ENCODE results near the gene BRMS1. TPM values are rescaled to one million over a fixed set of nuclear protein-coding genes. Genes with fewer than 3 reads are reported as not detected.
A peak's percentile ranks its signal among the peaks of the same experiment; 100 is the strongest.

Gene BRMS1
- total RNA-seq, 2 experiments from 2014 or later, result 47.5 to 48.8 TPM

DNA sequence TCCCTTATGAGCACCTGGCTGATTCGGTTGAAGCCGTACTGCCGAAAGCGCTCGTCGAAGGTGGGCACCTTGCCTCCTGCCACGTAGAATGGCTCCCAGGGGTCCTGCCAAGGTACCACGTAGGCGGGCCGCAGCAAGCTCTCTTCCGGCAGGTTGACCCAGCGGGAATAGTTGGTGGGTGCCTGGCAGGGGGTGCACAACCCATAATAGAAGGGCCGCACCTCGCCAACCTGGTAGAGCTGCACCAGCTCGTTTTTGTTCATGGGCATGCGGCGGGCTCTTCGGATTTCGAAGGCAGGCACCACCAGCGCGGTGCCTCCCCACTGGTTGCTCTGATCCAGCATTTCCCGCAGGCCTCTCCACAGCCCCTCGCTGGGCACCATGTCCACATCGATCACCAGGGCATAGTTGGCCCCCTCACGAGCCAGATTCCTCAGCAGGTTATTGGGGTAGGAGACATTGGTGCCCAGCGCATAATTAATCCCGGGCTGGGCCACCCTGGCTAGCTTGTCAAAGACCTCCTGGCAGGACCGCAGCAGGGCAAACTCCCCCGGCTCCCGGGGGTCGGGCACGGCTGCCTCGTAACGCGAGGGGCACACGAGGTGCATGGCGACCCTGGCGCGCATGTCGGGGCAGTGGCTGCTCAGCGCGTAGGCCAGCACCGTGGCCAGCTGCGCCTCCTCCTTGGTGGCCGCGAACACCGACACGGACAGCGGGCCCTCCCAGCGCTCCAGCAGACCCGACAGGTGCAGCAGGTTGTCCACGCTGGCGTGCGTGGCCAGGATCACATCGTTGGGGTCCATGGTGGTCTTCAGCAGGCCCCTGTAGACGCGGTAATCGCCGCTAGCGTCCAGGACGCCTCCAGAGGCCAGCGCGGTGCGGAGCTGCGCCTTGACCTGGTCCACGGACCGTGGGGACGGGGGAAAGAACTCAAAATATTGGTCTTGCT is 1.8 kb upstream of the BRMS1 start:
- Mint-ChIP-seq H3K27ac (peak overlapping the region; percentile 51), H3K4me1 (peaks cover 36% of the 10 kb centered on the region)

DNA sequence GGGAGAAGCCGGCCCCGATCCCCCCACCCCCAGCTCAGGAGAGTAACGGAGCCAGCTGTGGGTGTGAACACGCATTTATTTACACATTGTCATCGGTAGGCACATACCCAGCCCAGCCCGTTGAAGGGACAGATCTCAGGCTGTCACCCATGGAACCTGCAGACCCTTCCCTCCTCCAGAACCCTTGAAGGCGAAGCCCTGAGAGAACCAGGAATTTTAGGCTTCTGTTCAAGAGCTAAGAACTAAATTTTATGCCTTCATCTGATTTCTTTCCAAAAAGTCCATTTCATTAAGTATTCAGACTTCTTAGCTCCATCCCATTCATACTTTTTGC is 379 bp upstream of the BRMS1 start:
- H3K27ac Mint-ChIP-seq, result peak overlapping the region; percentile 90
- H3K36me3 Mint-ChIP-seq, result peaks cover 11% of the 10 kb centered on the region
- peaks cover 7% of the 10 kb centered on the region for H3K27me3 Mint-ChIP-seq
- H3K4me3 Mint-ChIP-seq, result peak overlapping the region; percentile 93
- H3K9me3 Mint-ChIP-seq, result peaks cover 2% of the 10 kb centered on the region
- no peak for DNase-seq
- H3K4me1 Mint-ChIP-seq, result peaks cover 36% of the 10 kb centered on the region

More for the DNA sequence above, 1.8 kb upstream of the BRMS1 start:
- H3K36me3 Mint-ChIP-seq, result peaks cover 9% of the 10 kb centered on the region
- peak overlapping the region; percentile 93 for H3K4me3 Mint-ChIP-seq
- H3K9me3 Mint-ChIP-seq, result peaks cover 2% of the 10 kb centered on the region
- peaks cover 7% of the 10 kb centered on the region for H3K27me3 Mint-ChIP-seq
- no peak for DNase-seq

DNA sequence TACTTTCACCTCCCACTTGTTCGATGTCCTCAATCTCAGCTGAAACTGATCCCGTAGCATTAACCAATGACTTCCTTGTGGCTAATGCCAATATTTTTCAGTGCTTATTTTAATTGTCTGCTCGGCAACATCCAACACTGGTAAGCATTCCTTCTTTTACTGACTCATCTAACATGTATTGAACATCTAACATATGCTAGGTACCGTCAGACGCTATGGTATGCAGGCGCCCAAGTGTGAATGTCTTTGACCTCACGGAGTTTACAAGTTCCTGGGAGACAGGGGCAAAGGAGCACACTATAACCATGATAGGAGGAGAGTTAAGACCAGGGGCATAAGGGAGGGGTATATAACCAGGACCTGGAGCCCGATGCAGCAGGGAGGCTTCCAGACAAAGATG is 1.7 kb downstream of the BRMS1 start:
- no peak for DNase-seq
- Mint-ChIP-seq H3K4me3 (peak overlapping the region; percentile 93), H3K27me3 (peaks cover 5% of the 10 kb centered on the region), H3K4me1 (peaks cover 34% of the 10 kb centered on the region), H3K9me3 (peaks cover 2% of the 10 kb centered on the region), H3K27ac (no peak overlapping the region), H3K36me3 (peaks cover 14% of the 10 kb centered on the region)

DNA sequence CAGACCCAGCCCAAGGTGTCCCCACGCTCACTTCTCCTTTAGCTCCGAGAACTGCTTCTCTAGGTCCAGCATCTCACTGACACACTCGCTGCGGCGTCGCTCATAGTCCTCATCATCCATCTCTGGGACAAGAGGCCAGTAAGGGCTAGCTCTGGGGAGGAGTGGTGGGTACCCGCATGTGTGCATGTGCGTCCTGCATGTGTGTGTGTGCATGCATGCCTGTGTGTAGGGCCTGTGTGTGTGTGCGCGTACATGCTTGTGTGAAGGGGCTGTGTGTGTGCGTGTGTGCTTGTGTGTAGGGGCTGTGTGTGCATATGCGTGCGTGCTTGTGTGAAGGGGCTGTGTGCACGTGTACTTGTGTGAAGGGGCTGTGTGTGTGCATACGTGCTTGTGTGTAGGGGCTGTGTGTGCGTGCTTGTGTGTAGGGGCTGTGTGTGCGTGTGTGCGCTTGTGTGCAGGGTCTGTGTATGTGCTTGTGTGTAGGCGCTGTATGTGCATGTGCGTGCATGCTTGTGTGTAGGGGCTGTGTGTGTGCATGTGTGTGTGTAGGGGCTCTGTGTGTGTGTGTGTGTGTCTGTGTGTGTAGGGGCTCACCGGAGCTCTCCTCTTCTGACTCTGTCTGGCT is 3.3 kb downstream of the BRMS1 start:
- Mint-ChIP-seq H3K36me3 (peaks cover 10% of the 10 kb centered on the region), H3K27me3 (no peaks in the 10 kb centered on the region), H3K9me3 (no peaks in the 10 kb centered on the region), H3K27ac (no peak overlapping the region), H3K4me1 (peaks cover 45% of the 10 kb centered on the region), H3K4me3 (no peak overlapping the region)
- no peak for DNase-seq

DNA sequence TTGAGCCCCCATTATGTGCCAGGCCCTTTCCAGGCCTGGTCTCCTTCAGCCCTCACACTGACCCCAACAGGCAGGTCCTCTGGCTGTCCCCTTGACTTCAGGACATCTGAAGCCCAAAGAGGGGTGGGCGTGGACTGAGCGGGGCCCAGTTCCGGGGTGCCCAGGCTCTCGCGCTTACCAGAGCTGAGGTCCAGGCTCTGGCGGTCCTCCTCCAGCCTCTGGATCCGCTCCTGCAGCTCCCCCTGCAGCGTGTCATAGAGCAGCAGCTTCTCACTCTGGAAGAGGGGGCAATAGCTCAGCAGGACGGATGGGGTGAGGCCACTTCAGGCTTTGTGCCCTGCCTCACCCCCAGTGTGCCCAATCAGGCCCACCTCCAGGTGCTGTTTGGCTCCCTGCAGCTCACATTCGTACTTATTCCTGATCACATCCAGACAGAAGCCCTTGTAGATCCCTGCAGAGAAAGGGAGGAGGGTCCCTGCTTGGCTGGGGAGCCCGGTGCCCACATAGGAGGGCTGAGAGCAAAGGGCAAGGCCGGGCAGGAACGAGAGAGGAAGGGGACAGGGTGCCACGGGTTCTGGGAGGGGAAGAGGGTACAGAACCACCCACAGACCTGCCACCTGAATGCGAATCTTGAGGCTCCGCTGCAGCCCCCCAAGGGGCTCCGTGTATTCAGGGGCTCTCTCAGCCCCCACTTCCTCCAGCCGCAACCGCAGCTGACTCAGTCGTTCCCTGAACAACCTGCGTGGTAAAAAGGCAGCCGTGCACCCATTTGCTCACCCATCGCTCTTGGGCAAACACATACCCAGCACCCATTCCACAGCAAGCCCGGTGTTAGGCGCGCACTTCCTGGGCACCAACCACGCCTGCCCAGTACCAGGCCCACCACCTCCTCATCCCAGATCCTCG is 4.1 kb downstream of the BRMS1 start:
- Mint-ChIP-seq H3K9me3 (no peaks in the 10 kb centered on the region), H3K27me3 (no peaks in the 10 kb centered on the region), H3K4me1 (peaks cover 44% of the 10 kb centered on the region), H3K4me3 (no peak overlapping the region), H3K36me3 (peaks cover 10% of the 10 kb centered on the region), H3K27ac (no peak overlapping the region)
- no peak for DNase-seq

DNA sequence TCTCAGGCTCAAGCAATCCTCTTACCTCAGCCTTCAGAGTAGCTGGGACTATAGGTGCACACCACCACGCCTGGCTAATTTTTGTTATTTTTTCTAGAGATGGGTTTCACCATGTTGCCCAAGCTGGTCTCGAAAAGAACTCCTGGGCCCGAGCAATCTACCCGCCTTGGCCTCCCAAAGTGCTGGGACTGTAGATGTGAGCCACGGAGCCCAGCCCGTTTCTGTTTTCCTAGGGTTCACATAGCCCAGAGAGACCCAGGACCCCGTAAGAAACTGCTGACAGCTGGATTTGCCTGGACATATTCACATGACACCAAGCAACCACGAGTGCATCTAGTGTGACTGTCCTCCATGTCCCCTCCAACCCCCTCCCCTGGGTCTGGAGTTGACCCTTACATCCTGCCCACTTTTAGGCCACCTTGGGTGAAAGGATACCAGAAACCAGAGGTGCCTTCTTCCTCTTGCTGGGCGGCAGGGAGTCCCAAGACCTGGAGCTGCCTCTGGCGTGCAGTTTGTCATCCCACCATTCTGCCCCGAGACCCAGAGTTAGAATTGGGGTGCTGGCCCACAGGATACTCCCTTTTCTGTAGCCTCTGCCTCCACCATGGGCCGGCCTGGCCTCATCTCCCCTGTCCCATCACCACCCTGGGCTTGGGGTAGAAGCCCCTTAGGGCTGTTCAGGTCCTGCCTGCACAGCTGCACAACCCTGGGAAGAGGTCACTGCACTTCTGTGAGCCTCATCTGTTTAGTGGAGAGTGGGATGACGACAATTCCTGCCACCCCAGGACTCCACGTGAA is 5.0 kb downstream of the BRMS1 start:
- DNase-seq, result no peak
- Mint-ChIP-seq H3K9me3 (no peaks in the 10 kb centered on the region), H3K4me3 (no peak overlapping the region), H3K27me3 (no peaks in the 10 kb centered on the region), H3K36me3 (peaks cover 10% of the 10 kb centered on the region), H3K27ac (no peak overlapping the region), H3K4me1 (peaks cover 40% of the 10 kb centered on the region)

DNA sequence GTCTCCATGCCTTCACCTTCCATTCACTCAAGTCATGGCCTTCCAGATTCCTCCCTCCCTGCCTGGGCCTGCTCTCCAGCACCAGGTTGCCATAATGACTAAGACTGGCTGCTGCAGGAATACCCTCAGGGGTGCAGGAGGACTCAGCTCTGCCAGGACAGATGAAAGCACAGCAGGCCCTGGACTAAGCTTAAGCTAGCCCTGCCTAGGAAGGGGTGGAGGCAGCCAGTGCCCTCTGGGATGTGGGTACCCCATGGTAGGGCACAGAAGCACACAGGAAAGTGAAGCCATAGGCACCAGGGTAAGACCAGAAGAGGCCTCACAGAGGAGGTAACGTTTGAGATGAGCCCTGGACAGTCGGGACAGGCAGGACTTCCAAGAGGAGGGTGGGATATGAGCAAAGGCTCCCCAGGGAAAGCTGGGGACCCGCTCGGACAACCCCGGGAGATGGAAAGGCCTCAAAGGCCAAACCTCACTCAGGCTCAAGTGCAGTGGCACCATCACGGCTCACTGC is 5.7 kb downstream of the BRMS1 start:
- DNase-seq, result no peak
- no peaks in the 10 kb centered on the region for H3K27me3 Mint-ChIP-seq
- no peaks in the 10 kb centered on the region for H3K9me3 Mint-ChIP-seq

DNA sequence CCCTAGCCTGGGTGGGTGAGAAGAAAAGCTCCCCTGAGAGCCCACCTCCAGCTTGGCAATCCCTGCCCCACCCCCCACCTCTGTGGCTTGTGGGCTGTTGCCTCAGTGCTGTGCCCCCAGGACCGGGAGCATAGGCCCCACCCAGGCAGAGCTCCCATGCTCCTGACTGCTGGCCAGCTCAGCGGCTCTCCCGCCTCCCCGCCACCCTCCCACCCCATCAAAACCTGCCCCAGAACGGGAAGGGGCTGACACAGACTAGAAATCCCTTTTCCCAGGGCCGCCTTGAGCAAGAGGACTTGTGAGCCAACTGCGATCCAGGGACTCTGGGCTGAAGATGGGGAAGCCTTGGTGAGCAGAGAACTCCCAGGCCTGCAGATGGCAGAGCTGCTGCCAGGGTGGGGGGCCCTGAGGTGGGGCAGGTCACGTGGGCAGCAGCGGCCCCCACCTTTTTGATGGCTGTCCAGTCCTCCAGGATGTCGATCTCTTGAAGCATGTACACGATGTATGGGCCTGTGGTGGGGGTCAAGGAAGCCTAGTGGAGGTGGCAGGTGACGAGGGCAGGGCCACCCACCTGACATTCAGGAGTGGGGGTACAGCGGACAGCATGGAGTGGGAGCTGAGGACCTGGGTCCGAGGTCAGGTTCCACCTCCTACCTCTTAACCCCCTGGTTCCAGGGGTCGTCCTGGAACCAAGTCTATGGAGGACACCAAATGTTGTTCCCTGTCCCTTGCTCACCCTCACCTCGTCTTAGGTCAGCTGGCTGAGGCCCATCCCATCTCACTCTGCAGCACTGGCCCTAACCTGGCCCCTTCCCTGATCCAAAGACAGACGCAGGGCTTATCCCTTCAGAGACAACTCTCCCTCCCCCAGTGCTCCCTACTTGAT is 6.4 kb downstream of the BRMS1 start:
- DNase-seq, result no peak
- no peaks in the 10 kb centered on the region for H3K27me3 Mint-ChIP-seq
- H3K36me3 Mint-ChIP-seq, result peaks cover 8% of the 10 kb centered on the region
- peak overlapping the region; percentile 30 for H3K27ac Mint-ChIP-seq
- no peaks in the 10 kb centered on the region for H3K9me3 Mint-ChIP-seq
- H3K4me1 Mint-ChIP-seq, result peaks cover 35% of the 10 kb centered on the region
- no peak overlapping the region for H3K4me3 Mint-ChIP-seq

More for the DNA sequence above, 5.7 kb downstream of the BRMS1 start:
- Mint-ChIP-seq H3K27ac (no peak overlapping the region), H3K4me1 (peaks cover 40% of the 10 kb centered on the region), H3K4me3 (no peak overlapping the region), H3K36me3 (peaks cover 8% of the 10 kb centered on the region)

DNA sequence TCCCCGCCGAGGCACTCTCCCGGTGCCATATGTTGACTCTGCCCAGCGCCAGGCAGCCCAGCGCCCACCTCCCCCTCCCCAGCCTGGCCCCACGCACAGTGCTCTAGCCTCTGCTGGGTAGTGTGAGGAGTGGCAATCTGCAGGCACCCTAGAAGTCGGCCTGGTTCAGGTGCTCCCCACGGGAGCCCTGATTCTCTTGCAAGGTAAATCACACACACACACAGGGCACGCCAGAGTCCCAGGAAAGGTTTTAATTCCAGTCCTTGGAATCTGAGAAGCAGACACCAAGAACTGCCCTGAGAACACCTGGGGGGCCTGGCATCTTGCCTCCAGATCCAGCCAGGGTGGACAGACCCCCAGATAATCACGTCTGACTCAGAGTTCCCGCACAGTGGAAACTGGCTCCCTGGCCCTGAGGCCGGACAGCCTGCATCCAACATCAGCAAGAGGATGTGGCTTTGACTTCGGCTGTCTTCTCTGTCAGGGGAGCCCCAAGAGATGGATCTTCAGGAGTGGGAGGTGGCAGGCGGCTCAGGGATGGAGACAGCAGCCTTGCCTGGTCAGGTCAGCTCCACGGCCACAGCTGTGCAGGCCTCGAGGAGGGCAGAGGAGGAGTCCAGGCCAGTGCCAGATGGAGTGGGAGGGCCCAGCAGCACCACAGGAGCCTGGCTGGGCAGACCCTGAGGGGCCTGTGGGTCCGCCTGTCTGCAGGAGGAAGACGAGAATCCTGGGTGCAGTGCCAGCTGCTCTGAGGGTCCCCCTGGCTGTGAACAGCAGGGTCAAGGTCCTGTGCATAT is 7.6 kb downstream of the BRMS1 start:
- Mint-ChIP-seq H3K4me1 (peaks cover 27% of the 10 kb centered on the region), H3K9me3 (no peaks in the 10 kb centered on the region), H3K36me3 (peaks cover 8% of the 10 kb centered on the region), H3K27ac (peak overlapping the region; percentile 83), H3K4me3 (peak overlapping the region; percentile 78), H3K27me3 (no peaks in the 10 kb centered on the region)
- DNase-seq, result no peak

DNA sequence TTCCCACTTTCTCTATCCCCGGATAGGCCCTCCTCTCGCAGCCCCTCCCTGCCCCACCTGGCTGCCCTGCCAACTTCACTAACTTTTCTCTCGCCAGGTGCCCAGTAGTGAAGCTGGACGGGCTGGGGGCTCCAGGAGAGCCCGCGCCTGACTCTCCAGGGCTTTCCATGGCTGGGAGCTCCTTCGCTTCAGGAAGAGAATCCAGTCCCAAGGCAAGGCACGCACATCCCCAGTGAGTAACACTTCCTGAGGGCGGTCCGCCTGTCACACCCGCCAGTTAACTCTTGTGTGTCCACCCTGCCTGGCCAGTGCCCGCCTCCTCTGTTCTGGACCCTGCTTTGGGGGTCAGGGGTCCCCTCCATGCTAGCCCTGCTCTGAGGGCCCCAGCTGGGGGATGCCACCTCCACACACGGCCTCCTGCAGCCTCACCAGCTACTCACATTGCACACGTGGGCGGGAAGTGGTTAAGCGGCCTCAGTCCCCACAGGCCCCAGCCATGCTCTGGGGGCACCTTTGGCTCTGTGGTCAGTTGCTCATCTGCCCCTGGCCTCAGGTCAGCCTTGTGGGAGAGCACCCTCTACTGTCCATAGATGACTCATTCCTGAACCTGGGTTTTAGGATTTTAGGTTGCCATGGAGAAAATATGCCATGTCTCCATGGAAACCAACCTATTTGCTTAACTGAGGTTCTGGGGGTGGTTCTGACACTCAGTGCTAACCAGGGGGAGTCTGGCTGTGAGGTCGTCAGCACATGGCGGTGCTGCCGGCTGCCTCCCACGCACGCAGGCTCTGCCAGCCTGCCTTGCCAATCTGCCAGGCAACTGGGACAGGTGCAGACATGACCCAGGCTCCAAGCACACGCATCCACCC is 8.4 kb downstream of the BRMS1 start, which contains the start of gene RIN1:
Gene RIN1, minus strand, starts transcription at position 201 of the 869 bp plus-strand sequence. Its CDS starts 32 bp downstream, at position 169.
- H3K4me1 Mint-ChIP-seq, result peaks cover 27% of the 10 kb centered on the region

DNA sequence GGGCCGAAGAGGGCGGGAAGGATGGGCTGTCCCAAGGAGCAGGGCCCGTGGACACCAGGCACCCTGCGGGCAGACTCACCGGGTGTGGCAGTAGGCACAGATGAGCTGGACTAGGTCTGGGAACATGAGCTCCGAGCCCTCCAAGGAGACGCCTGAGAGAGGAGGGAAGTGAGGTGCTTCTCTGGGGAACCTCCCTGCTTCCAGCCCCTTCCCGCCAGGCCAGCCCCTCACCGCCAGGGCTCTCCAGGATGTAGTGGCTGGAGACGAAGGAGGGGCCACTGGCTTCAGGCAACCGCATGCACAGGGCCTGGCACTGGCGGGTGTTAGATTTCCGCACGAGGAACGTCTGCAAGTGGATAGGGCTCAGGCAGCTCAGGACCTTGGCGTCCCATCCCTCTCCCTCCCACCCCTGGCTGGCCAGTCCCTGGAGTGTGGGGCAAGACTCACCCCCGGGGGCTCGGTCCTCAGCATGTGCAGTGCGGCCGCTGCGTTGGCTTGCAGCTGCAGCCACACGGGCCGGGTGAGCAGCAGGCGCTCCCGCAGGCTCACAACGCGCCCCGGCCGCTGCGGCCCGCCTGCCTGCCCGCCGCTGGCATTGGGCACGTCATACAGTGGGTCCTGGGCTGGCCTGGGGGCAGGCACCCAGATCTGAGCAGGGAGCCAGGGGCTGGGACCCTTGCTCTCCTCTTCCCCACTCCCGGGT is 9.2 kb downstream of the BRMS1 start:
- DNase-seq, result no peak
- Mint-ChIP-seq H3K36me3 (peaks cover 2% of the 10 kb centered on the region), H3K27me3 (no peaks in the 10 kb centered on the region), H3K4me3 (peak overlapping the region; percentile 78), H3K9me3 (no peaks in the 10 kb centered on the region), H3K4me1 (peaks cover 27% of the 10 kb centered on the region), H3K27ac (peak overlapping the region; percentile 83)

More for the DNA sequence above, 8.4 kb downstream of the BRMS1 start, which contains the start of gene RIN1:
- peak; percentile 82 for DNase-seq
- H3K9me3 Mint-ChIP-seq, result no peaks in the 10 kb centered on the region
- peak within 1 kb of the TSS; percentile 83 for H3K27ac Mint-ChIP-seq
- H3K4me3 Mint-ChIP-seq, result peak within 1 kb of the TSS; percentile 78
- peaks cover 2% of the 10 kb centered on the region for H3K36me3 Mint-ChIP-seq
- H3K27me3 Mint-ChIP-seq, result no peaks in the 10 kb centered on the region

All from activated naive CD8-positive, alpha-beta T cell treated with anti-CD3 and anti-CD28 coated beads for 36 hours (primary cell).